ENCODE results near the gene POU3F3. TPM values are rescaled to one million over a fixed set of nuclear protein-coding genes. Genes with fewer than 3 reads are reported as not detected.

The POU3F3 gene
- total RNA-seq (2022; extraction: Qiagen RNA extraction): 0.02 to 0.03 TPM in 2 of 5 replicates, not detected in the others

DNA sequence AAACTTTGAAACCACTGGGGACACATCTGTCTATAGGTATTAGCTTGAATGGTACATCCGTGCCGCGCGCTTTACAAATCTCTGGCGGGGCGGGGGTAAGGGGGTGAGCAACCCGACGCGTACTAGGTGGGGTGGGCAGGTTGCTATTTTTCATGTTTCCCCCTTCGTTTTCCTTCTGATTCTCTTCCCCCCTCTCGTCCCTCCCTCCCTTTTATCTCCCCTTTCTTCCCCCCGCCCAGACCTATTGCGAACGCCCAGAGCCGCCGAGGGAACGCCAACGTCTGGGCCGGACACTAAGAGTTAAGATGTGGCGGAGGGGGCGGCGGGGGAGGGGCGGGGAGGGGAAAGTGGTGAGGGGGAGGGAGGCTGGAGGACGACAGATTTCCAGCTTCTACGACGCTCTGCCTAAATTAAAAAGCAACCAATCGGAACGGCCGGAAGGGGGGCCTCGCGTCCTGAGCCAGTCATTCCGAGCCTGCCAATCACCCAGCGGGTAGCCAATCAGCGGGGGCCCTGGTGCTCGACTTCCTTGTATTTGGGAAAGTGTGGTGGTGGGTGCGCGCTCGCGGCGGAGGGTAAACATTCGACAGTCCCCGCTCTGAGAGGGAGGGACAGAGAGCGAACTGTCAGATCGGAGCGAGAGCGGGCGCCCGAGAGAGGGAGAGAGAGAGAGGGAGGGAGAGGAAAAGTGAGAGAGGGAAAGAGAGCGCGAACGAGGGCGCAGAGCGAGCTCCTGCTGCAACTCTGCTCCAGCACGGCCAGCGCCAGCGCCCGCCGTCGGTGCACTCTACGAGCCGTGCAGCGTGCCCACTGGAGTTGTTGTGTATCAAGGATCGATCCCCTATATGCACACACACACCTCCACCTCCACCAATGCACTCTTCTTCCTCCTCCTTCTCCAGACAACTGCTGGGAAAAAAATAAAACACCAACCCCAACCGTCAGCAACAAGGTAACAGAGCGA is at the start of gene POU3F3:
Gene POU3F3, plus strand, starts transcription at position 582 of the 964 bp plus-strand sequence. CDS start 1,396 bp downstream, outside the sequence.

Other genes with a start within 250 kb of the POU3F3 start
- gene MRPS9, start 184.0 kb downstream of the POU3F3 start, total RNA-seq (2022; extraction: Qiagen RNA extraction): 30.6 to 37.8 TPM (median 31.1 TPM) in 5 replicates